Measurements from ENCODE around the gene ZNF326. TPM values are rescaled to one million over a fixed set of nuclear protein-coding genes. Genes with fewer than 3 reads are reported as not detected.

ZNF326 gene
- polyA plus RNA-seq, 1 of the 3 experiments (the other 2 are of a cell fraction): 16.4 TPM

GRCh38 chr1:89946532-89946931 lies 48.4 kb upstream of the ZNF326 start:
- H3K4me1 ChIP-seq (ENCODE audit: control insufficient read depth in 1 of 2, insufficient read depth in 2 of 2, low read depth in 1 of 2, low read length in 1 of 2): peaks cover under 1 to 10% of the 10 kb centered on the region in 2 experiments; a peak in 1 of 4 replicates
- H3K9me2 ChIP-seq: no peaks in the 10 kb centered on the region
- WGBS (ENCODE audit: low lambda C conversion rate): 94% methylated on average over 1 of the region's 1 CpG
- TF ChIP-seq GABPA (IDR thresholded peaks at IDR 0.05; ENCODE audit: low read depth) (no peak), YY1 (IDR thresholded peaks at IDR 0.05; ENCODE audit: low read depth) (no peak), MEF2A (IDR thresholded peaks at IDR 0.05; ENCODE audit: borderline replicate concordance, low read depth) (no peak), POLR2AphosphoS5 (IDR thresholded peaks at IDR 0.05; ENCODE audit: low read depth, low read length) (no peak)
- no peak overlapping the region for H2AFZ ChIP-seq (ENCODE audit: low read depth)
- CTCF ChIA-PET: interaction anchor here (1.1 kb wide), 1 partner anchor 10 kb away, joined by 3 read pairs; no protein-coding TSS in a partner anchor
- no peak for DNase-seq
- H3F3A ChIP-seq (replicated peaks; ENCODE audit: insufficient read depth): peaks cover 6% of the 10 kb centered on the region
- H4K20me1 ChIP-seq (ENCODE audit: insufficient read depth): no peaks in the 10 kb centered on the region
- H3K27me3 ChIP-seq (ENCODE audit: insufficient read depth): no peaks in the 10 kb centered on the region
- H3K36me3 ChIP-seq (replicated peaks in 1 of 2; ENCODE audit: control insufficient read depth in 1 of 2, insufficient read depth in 2 of 2, low read length in 1 of 2): no peaks in the 10 kb centered on the region
- no peak overlapping the region for H3K4me3 ChIP-seq (ENCODE audit: low read depth in 2 of 2, low read length in 1 of 2)
- no peaks in the 10 kb centered on the region for H3K79me2 ChIP-seq (ENCODE audit: insufficient read depth)
- no peaks in the 10 kb centered on the region for H3K9me3 ChIP-seq
- POLR2A ChIA-PET: no interaction called here
- no peak overlapping the region for H3K4me2 ChIP-seq
- H3K27ac ChIP-seq (ENCODE audit: low read depth in 2 of 2, low read length in 1 of 2): no peak overlapping the region
- H3K9ac ChIP-seq: no peak overlapping the region

DNA sequence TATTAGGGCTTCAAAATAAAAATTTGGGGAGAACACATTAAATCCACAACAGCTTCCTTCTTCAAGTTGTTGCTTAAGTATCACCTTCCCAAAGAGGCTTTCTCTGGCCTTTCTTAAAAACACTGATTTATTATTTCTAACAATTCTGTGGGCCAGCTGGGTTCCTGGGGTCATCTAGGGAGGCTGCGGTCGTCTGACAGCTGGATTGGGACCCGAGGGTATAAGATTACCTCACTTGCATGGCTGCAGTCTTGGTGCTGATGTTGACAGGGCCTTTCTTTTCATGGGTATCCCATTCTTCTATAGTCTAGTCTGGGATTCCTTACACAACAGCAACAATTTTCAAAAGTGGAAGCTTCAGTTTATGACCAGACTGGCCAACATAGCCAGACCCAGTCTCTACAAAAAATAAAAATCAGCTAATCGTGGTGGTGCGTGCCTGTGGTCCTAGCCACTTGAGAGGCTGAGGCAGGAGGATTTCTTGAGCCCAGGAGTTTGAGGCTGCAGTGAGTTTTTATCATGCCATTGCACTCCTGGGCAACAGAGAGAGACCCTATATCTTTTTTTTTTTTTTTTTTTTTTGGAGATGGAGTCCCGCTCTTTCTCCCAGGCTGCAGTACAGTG lies 46.1 kb upstream of the ZNF326 start:
- H3K27ac ChIP-seq (ENCODE audit: low read depth in 2 of 2, low read length in 1 of 2): no peak overlapping the region
- WGBS (ENCODE audit: low lambda C conversion rate): 92% methylated on average over 6 of the region's 6 CpGs
- no peak overlapping the region for H3K9ac ChIP-seq
- H3K27me3 ChIP-seq (ENCODE audit: insufficient read depth): no peaks in the 10 kb centered on the region
- ChIA-PET CTCF (interaction anchor here (1.2 to 1.3 kb wide), 2 partner anchors 38 to 106 kb away, joined by 4 read pairs; no protein-coding TSS in a partner anchor), POLR2A (no interaction called here)
- H3K9me2 ChIP-seq: no peaks in the 10 kb centered on the region
- no peaks in the 10 kb centered on the region for H3K9me3 ChIP-seq
- H4K20me1 ChIP-seq (ENCODE audit: insufficient read depth): no peaks in the 10 kb centered on the region
- H3K4me2 ChIP-seq: no peak overlapping the region
- H3F3A ChIP-seq (replicated peaks; ENCODE audit: insufficient read depth): peaks cover 24% of the 10 kb centered on the region
- no peak overlapping the region for H3K4me3 ChIP-seq (ENCODE audit: low read depth in 2 of 2, low read length in 1 of 2)
- H2AFZ ChIP-seq (ENCODE audit: low read depth): no peak overlapping the region
- no peaks in the 10 kb centered on the region for H3K79me2 ChIP-seq (ENCODE audit: insufficient read depth)
- H3K4me1 ChIP-seq (ENCODE audit: control insufficient read depth in 1 of 2, insufficient read depth in 2 of 2, low read depth in 1 of 2, low read length in 1 of 2): peaks cover 2 to 14% of the 10 kb centered on the region in 2 experiments; a peak in 1 of 4 replicates
- no peak for DNase-seq
- TF ChIP-seq MXI1 (IDR thresholded peaks at IDR 0.05; ENCODE audit: low read depth, low read length): no peak
- no peak for TF ChIP-seq RFX5 (IDR thresholded peaks at IDR 0.05; ENCODE audit: low read length)
- TF ChIP-seq, protein P1, sequence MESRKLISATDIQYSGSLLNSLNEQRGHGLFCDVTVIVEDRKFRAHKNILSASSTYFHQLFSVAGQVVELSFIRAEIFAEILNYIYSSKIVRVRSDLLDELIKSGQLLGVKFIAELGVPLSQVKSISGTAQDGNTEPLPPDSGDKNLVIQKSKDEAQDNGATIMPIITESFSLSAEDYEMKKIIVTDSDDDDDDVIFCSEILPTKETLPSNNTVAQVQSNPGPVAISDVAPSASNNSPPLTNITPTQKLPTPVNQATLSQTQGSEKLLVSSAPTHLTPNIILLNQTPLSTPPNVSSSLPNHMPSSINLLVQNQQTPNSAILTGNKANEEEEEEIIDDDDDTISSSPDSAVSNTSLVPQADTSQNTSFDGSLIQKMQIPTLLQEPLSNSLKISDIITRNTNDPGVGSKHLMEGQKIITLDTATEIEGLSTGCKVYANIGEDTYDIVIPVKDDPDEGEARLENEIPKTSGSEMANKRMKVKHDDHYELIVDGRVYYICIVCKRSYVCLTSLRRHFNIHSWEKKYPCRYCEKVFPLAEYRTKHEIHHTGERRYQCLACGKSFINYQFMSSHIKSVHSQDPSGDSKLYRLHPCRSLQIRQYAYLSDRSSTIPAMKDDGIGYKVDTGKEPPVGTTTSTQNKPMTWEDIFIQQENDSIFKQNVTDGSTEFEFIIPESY (IDR thresholded peaks at IDR 0.05; ENCODE audit: borderline replicate concordance, low read depth): no peak
- no peak for TF ChIP-seq FOSL2 (IDR thresholded peaks at IDR 0.05; ENCODE audit: borderline replicate concordance, low read depth)
- no peak for TF ChIP-seq JUND (IDR thresholded peaks at IDR 0.05)
- TF ChIP-seq, protein P2, sequence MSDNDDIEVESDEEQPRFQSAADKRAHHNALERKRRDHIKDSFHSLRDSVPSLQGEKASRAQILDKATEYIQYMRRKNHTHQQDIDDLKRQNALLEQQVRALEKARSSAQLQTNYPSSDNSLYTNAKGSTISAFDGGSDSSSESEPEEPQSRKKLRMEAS (IDR thresholded peaks at IDR 0.05; ENCODE audit: low read depth): no peak
- no peak for TF ChIP-seq EZH2phosphoT487 (IDR thresholded peaks at IDR 0.05; ENCODE audit: borderline replicate concordance, low read depth)
- no peak for TF ChIP-seq MEF2A (IDR thresholded peaks at IDR 0.05; ENCODE audit: borderline replicate concordance, low read depth)
- no peak for TF ChIP-seq NRF1 (IDR thresholded peaks at IDR 0.05; ENCODE audit: low read depth, low read length)
- TF ChIP-seq, protein P3, sequence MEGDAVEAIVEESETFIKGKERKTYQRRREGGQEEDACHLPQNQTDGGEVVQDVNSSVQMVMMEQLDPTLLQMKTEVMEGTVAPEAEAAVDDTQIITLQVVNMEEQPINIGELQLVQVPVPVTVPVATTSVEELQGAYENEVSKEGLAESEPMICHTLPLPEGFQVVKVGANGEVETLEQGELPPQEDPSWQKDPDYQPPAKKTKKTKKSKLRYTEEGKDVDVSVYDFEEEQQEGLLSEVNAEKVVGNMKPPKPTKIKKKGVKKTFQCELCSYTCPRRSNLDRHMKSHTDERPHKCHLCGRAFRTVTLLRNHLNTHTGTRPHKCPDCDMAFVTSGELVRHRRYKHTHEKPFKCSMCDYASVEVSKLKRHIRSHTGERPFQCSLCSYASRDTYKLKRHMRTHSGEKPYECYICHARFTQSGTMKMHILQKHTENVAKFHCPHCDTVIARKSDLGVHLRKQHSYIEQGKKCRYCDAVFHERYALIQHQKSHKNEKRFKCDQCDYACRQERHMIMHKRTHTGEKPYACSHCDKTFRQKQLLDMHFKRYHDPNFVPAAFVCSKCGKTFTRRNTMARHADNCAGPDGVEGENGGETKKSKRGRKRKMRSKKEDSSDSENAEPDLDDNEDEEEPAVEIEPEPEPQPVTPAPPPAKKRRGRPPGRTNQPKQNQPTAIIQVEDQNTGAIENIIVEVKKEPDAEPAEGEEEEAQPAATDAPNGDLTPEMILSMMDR (IDR thresholded peaks at IDR 0.05): no peak
- TF ChIP-seq SMC3 (IDR thresholded peaks at IDR 0.05; ENCODE audit: low read depth, low read length): no peak
- TF ChIP-seq SIN3A (IDR thresholded peaks at IDR 0.05; ENCODE audit: borderline replicate concordance, low read depth, low read length): no peak
- TF ChIP-seq ELF1 (IDR thresholded peaks at IDR 0.05): no peak
- no peak for TF ChIP-seq POLR2AphosphoS5 (IDR thresholded peaks at IDR 0.05; ENCODE audit: low read depth, low read length)
- TF ChIP-seq TAF1 (IDR thresholded peaks at IDR 0.05; ENCODE audit: borderline replicate concordance, low read depth, low read length): no peak
- TF ChIP-seq CHD2 (IDR thresholded peaks at IDR 0.05; ENCODE audit: low read length, partially characterized antibody): no peak
- TF ChIP-seq EP300 (IDR thresholded peaks at IDR 0.05; ENCODE audit: borderline replicate concordance in 1 of 2, low read depth in 1 of 2, low read length in 1 of 2): no peak
- no peak for TF ChIP-seq FOXM1 (IDR thresholded peaks at IDR 0.05; ENCODE audit: low read depth)
- no peaks in the 10 kb centered on the region for H3K36me3 ChIP-seq (replicated peaks in 1 of 2; ENCODE audit: control insufficient read depth in 1 of 2, insufficient read depth in 2 of 2, low read length in 1 of 2)
